Measurements from ENCODE around the gene CELF6. TPM values are rescaled to one million over a fixed set of nuclear protein-coding genes. Genes with fewer than 3 reads are reported as not detected.

CELF6 gene
- total and polyA plus RNA-seq, 2 experiments from 2014 or later: 0.40 to 2.4 TPM

DNA sequence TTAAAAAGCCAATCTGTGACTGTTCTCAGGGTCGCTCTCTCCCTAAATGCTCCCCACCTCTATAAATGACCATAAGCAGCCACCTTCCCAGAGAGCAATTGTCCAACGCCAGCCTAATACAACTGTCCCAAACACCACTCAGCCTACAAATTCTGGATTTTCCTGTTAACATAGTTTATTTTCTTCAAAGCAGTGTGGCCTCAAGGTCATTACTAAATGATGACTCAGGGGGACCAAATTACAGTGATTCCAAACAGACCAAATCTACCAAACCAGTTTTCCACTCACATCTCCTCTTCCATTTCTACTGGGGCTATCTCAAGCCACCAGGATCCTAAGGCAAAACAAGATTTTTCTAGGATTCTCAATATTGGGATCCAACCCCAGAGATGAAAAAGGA is 33.3 kb upstream of the CELF6 start:
- Histone ChIP-seq H3K4me2 (no peak overlapping the region), H3K4me1 (ENCODE audit: insufficient read depth) (no peaks in the 10 kb centered on the region), H3K9me2 (replicated peaks; ENCODE audit: insufficient read depth) (no peaks in the 10 kb centered on the region), H2AFZ (no peak overlapping the region), H3K27ac (no peak overlapping the region), H3K27me3 (no peaks in the 10 kb centered on the region), H3K79me2 (peaks cover 17% of the 10 kb centered on the region), H3K4me3 (no peak overlapping the region), H3K9me3 (ENCODE audit: low read depth) (no peaks in the 10 kb centered on the region), H4K20me1 (ENCODE audit: insufficient read depth, poor library complexity, severe bottlenecking) (peaks cover 18% of the 10 kb centered on the region), H3K36me3 (replicated peaks; ENCODE audit: insufficient read depth, low read depth) (peaks cover 4% of the 10 kb centered on the region)
- WGBS (ENCODE audit: low lambda C conversion rate, missing lambda C conversion rate): 94% methylated on average over 2 of the region's 2 CpGs
- no peak for TF ChIP-seq EZH2phosphoT487 (IDR thresholded peaks at IDR 0.05; ENCODE audit: low read depth, severe bottlenecking, unreplicated experiment)
- TF ChIP-seq CTCF (IDR thresholded peaks at IDR 0.05; ENCODE audit: poor library complexity): no peak
- no peak for TF ChIP-seq EZH2 (IDR thresholded peaks at IDR 0.05; ENCODE audit: borderline replicate concordance)
- no peak for DNase-seq (ENCODE audit: low spot score)

DNA sequence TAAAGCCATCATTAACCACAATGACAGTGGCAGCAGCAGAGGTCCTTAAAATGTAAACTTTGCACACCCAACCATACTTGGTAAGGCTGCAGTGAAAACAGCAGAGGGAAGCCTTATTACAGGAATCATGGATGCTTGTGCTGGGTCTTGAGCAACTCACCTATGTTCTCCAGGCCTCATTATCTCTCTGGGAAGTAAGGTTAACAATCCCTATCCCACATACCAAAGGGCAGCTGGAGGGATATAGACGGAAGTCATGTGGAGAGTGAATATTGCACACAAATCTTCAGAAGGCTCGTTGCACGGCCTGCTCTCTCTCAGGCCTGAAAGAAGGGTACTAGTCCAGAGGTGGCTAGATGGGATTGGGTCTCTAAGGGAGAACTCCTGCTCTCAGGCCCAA is 25.8 kb upstream of the CELF6 start:
- DNase-seq (ENCODE audit: low spot score): no peak
- no peaks in the 10 kb centered on the region for H3K9me3 ChIP-seq (ENCODE audit: low read depth)
- H3K79me2 ChIP-seq: no peaks in the 10 kb centered on the region
- H3K4me1 ChIP-seq (ENCODE audit: insufficient read depth): no peaks in the 10 kb centered on the region
- no peak overlapping the region for H3K27ac ChIP-seq
- no peaks in the 10 kb centered on the region for H3K36me3 ChIP-seq (replicated peaks; ENCODE audit: insufficient read depth, low read depth)
- TF ChIP-seq CTCF (IDR thresholded peaks at IDR 0.05; ENCODE audit: poor library complexity) (no peak), EZH2phosphoT487 (IDR thresholded peaks at IDR 0.05; ENCODE audit: low read depth, severe bottlenecking, unreplicated experiment) (no peak), EZH2 (IDR thresholded peaks at IDR 0.05; ENCODE audit: borderline replicate concordance) (no peak)
- H2AFZ ChIP-seq: no peak overlapping the region
- H3K9me2 ChIP-seq (replicated peaks; ENCODE audit: insufficient read depth): no peaks in the 10 kb centered on the region
- no peaks in the 10 kb centered on the region for H3K27me3 ChIP-seq
- H4K20me1 ChIP-seq (ENCODE audit: insufficient read depth, poor library complexity, severe bottlenecking): no peaks in the 10 kb centered on the region
- H3K4me2 ChIP-seq: no peak overlapping the region
- 87% methylated on average over 3 of the region's 3 CpGs for WGBS (ENCODE audit: low lambda C conversion rate, missing lambda C conversion rate)
- no peak overlapping the region for H3K4me3 ChIP-seq

DNA sequence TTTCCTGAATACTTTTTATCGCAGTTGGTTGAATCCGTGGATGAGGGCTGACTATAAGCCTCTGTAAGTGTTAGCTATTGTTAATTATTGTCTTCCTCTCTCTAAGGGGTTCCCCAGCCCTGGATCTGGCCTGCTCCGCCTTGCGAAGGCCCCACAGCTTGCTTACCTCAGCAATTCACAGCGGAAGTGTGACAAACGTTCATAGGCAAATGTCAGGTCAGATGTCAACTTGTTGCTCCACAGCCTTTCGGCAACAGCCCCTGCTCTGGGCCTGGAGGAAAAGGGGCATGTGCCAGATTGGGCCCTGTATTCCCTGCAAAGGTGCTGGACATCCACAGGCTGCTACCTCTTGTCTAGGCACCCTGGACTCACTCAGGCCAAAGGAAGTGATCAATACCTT is 25.3 kb upstream of the CELF6 start:
- no peak overlapping the region for H3K4me3 ChIP-seq
- H3K4me2 ChIP-seq: no peak overlapping the region
- H4K20me1 ChIP-seq (ENCODE audit: insufficient read depth, poor library complexity, severe bottlenecking): no peaks in the 10 kb centered on the region
- H3K27ac ChIP-seq: no peak overlapping the region
- H3K9me2 ChIP-seq (replicated peaks; ENCODE audit: insufficient read depth): no peaks in the 10 kb centered on the region
- no peaks in the 10 kb centered on the region for H3K9me3 ChIP-seq (ENCODE audit: low read depth)
- TF ChIP-seq CTCF (IDR thresholded peaks at IDR 0.05; ENCODE audit: poor library complexity): no peak
- DNase-seq (ENCODE audit: low spot score): no peak
- H2AFZ ChIP-seq: no peak overlapping the region
- H3K4me1 ChIP-seq (ENCODE audit: insufficient read depth): no peaks in the 10 kb centered on the region
- H3K27me3 ChIP-seq: no peaks in the 10 kb centered on the region
- H3K79me2 ChIP-seq: no peaks in the 10 kb centered on the region
- WGBS (ENCODE audit: low lambda C conversion rate, missing lambda C conversion rate): 91% methylated on average over 7 of the region's 7 CpGs
- H3K36me3 ChIP-seq (replicated peaks; ENCODE audit: insufficient read depth, low read depth): no peaks in the 10 kb centered on the region

GRCh38 chr15:72344602-72345001 is 24.6 kb upstream of the CELF6 start:
- no peaks in the 10 kb centered on the region for H3K9me3 ChIP-seq (ENCODE audit: low read depth)
- H2AFZ ChIP-seq: no peak overlapping the region
- no peak for DNase-seq (ENCODE audit: low spot score)
- no peaks in the 10 kb centered on the region for H3K27me3 ChIP-seq
- H3K79me2 ChIP-seq: no peaks in the 10 kb centered on the region
- H3K27ac ChIP-seq: no peak overlapping the region
- H3K4me1 ChIP-seq (ENCODE audit: insufficient read depth): no peaks in the 10 kb centered on the region
- no peaks in the 10 kb centered on the region for H3K36me3 ChIP-seq (replicated peaks; ENCODE audit: insufficient read depth, low read depth)
- WGBS (ENCODE audit: low lambda C conversion rate, missing lambda C conversion rate): 95% methylated on average over 1 of the region's 1 CpG
- H4K20me1 ChIP-seq (ENCODE audit: insufficient read depth, poor library complexity, severe bottlenecking): no peaks in the 10 kb centered on the region
- no peak overlapping the region for H3K4me2 ChIP-seq
- H3K4me3 ChIP-seq: no peak overlapping the region
- H3K9me2 ChIP-seq (replicated peaks; ENCODE audit: insufficient read depth): no peaks in the 10 kb centered on the region
- TF ChIP-seq EZH2 (IDR thresholded peaks at IDR 0.05; ENCODE audit: borderline replicate concordance): no peak
- TF ChIP-seq CTCF (IDR thresholded peaks at IDR 0.05; ENCODE audit: poor library complexity): no peak
- TF ChIP-seq EZH2phosphoT487 (IDR thresholded peaks at IDR 0.05; ENCODE audit: low read depth, severe bottlenecking, unreplicated experiment): no peak
